Neutrophil (primary cell): ENCODE results near the gene TRPV2.

ENCODE experiments used
- H3K27ac ChIP-seq: fragments of 200-600 bp; sonication (generic); 2 replicates; pipeline ENCODE4 v1.5.1; 2016; ENCODE audit warnings: mild to moderate bottlenecking, moderate library complexity
- H3K27me3 ChIP-seq: fragments of 200-600 bp; sonication (generic); 2 replicates; pipeline ENCODE4 v1.6.0; 2016; ENCODE audit warnings: mild to moderate bottlenecking
- H3K36me3 ChIP-seq: fragments of 200-600 bp; sonication (generic); 2 replicates; pipeline ENCODE4 v1.5.1; 2017
- H3K4me1 ChIP-seq, 2 experiments: fragments of 200-600 bp in 1 of 2; sonication (generic) in 1 of 2; 1 replicate in 1 of 2; 2 replicates in 1 of 2; pipeline versions ENCODE4 v1.5.1 to v1.6.1; 2013 to 2016; ENCODE audit warnings: low read depth in 1 of 2, low read length in 1 of 2, mild to moderate bottlenecking in 1 of 2, moderate library complexity in 1 of 2; ENCODE audit not compliant: control insufficient read depth in 1 of 2, insufficient read depth in 1 of 2
- H3K4me3 ChIP-seq, 2 experiments: fragments of 200-600 bp in 1 of 2; sonication (generic) in 1 of 2; 1 replicate in 1 of 2; 2 replicates in 1 of 2; pipeline ENCODE4 v1.5.1; 2013 to 2016; ENCODE audit warnings: low read depth in 1 of 2, low read length in 1 of 2, mild to moderate bottlenecking in 1 of 2, moderate library complexity in 1 of 2
- H3K9me3 ChIP-seq: fragments of 200-600 bp; sonication (generic); 2 replicates; pipeline ENCODE4 v1.5.1; 2016
- CTCF ChIP-seq: fragments of 200-600 bp; sonication (generic); IDR thresholded peaks from 2 replicates; pipeline ENCODE4 v1.5.1; 2016; ENCODE audit warnings: antibody characterized with exemption

The TRPV2 gene

GRCh38 chr17:16460796-16461605 is 45.6 kb downstream of the TRPV2 start:
- H3K4me3 ChIP-seq = no peak overlapping the region
- TF ChIP-seq CTCF = no peak
- H3K9me3 ChIP-seq = no peaks in the 10 kb centered on the region
- peaks cover 29% of the 10 kb centered on the region for H3K36me3 ChIP-seq
- peak overlapping the region; percentile 75 for H3K27ac ChIP-seq
- peaks cover 39 to 46% of the 10 kb centered on the region in 2 experiments for H3K4me1 ChIP-seq
- no peaks in the 10 kb centered on the region for H3K27me3 ChIP-seq

GRCh38 chr17:16461606-16461866 is 46.2 kb downstream of the TRPV2 start:
- no peaks in the 10 kb centered on the region for H3K9me3 ChIP-seq
- H3K27me3 ChIP-seq = no peaks in the 10 kb centered on the region
- no peak overlapping the region for H3K27ac ChIP-seq
- no peak for TF ChIP-seq CTCF
- peaks cover 39 to 42% of the 10 kb centered on the region in 2 experiments for H3K4me1 ChIP-seq
- H3K4me3 ChIP-seq = no peak overlapping the region
- peaks cover 29% of the 10 kb centered on the region for H3K36me3 ChIP-seq

- H3K36me3 ChIP-seq = peaks cover 29% of the 10 kb centered on the region
- H3K27ac ChIP-seq = no peak overlapping the region
- H3K27me3 ChIP-seq = no peaks in the 10 kb centered on the region
- no peaks in the 10 kb centered on the region for H3K9me3 ChIP-seq
- no peak overlapping the region for H3K4me3 ChIP-seq
- no peak for TF ChIP-seq CTCF
- H3K4me1 ChIP-seq = peaks cover 32 to 36% of the 10 kb centered on the region in 2 experiments
Measured at GRCh38 chr17:16462070-16462864, 46.9 kb downstream of the TRPV2 start.

GRCh38 chr17:16463358-16464302 is 48.3 kb downstream of the TRPV2 start:
- Histone ChIP-seq H3K4me1 (peaks cover 18 to 22% of the 10 kb centered on the region in 2 experiments), H3K27me3 (no peaks in the 10 kb centered on the region), H3K4me3 (no peak overlapping the region), H3K27ac (no peak overlapping the region), H3K36me3 (peaks cover 29% of the 10 kb centered on the region), H3K9me3 (no peaks in the 10 kb centered on the region)
- TF ChIP-seq CTCF = no peak

GRCh38 chr17:16464303-16465051 is 49.1 kb downstream of the TRPV2 start:
- H3K4me3 ChIP-seq = no peak overlapping the region
- no peak for TF ChIP-seq CTCF

More at GRCh38 chr17:16464303-16465051, 49.1 kb downstream of the TRPV2 start:
- no peaks in the 10 kb centered on the region for H3K27me3 ChIP-seq
- H3K36me3 ChIP-seq = peaks cover 31% of the 10 kb centered on the region
- H3K27ac ChIP-seq = no peak overlapping the region
- no peaks in the 10 kb centered on the region for H3K9me3 ChIP-seq
- H3K4me1 ChIP-seq = peaks cover 10 to 14% of the 10 kb centered on the region in 2 experiments
